ENCODE data around the gene AUP1.
"Not testable (repeated sequence)": the region's sequence is repeated elsewhere in the genome, so short reads cannot be mapped to it uniquely, and the experiment has no call there.

AUP1 gene

DNA sequence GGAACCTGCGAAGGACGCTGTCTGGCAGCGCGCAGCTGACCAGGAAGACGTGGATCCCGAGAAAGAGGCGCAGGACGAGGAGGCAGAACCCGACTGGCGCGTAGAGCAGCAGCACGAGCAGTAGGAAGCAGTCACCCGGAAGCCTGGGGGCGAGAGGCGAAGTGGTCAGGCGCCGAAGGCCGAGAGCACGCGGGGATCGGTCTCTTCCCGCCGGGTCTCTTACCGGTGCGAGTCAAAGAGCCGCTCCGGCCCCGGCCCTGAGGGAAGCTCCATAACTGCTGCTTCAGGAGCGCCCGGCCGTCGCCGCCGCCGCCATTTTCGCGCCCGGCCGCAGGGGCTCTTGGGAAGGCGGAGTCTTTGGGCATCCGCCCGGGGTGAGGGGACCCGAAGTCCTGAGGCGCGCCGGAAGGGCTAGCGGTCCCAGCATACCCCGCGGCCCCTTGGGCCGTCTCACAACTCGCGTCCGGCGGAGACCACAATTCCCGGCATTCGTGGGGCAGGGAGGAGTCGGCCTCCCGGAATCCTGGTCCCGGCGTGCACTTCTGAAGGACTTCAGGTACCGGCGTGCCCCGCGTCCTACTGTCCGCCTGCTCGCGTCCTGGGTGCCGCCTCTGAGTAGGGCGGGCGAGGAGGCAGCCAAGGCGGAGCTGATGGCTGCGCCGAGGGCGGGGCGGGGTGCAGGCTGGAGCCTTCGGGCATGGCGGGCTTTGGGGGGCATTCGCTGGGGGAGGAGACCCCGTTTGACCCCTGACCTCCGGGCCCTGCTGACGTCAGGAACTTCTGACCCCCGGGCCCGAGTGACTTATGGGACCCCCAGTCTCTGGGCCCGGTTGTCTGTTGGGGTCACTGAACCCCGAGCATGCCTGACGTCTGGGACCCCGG lies at the start of gene AUP1, which contains the start of gene HTRA2:
Gene AUP1, minus strand, starts transcription at position 350 of the 882 bp plus-strand sequence. Its CDS starts 77 bp downstream, at position 273.
Gene HTRA2, plus strand, starts transcription at position 577 of the 882 bp plus-strand sequence. Its CDS starts 74 bp downstream, at position 651.
- DNase-seq (ENCODE audit: low read depth), result peak; percentile 99

DNA sequence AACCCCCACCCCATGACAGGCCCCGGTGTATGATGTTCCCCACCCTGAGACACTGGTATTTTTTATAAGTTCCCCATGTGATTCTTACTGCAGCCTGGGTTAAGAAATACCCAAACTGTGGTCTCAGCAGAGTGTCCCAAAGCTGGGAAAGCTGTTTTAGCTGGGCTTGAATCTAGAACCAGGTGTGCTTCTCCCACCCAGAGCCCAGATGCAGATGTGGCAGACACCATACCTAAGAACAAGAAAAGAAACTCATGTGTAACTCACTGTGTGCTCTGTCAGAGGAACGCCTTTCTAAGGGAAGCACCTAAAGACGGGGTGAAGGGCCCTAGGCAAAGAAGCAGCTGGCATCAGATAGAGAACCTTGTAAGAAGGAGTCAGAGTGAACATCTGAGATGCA lies 48.9 kb upstream of the AUP1 start:
- DNase-seq (ENCODE audit: low read depth), result no peak

- peak; percentile 56 for DNase-seq (ENCODE audit: low read depth)
Observed at GRCh38 chr2:74577448-74577847, 47.9 kb upstream of the AUP1 start.

- peak; percentile 94 for DNase-seq (ENCODE audit: low read depth)
Observed at GRCh38 chr2:74576863-74577229, 47.3 kb upstream of the AUP1 start.

DNA sequence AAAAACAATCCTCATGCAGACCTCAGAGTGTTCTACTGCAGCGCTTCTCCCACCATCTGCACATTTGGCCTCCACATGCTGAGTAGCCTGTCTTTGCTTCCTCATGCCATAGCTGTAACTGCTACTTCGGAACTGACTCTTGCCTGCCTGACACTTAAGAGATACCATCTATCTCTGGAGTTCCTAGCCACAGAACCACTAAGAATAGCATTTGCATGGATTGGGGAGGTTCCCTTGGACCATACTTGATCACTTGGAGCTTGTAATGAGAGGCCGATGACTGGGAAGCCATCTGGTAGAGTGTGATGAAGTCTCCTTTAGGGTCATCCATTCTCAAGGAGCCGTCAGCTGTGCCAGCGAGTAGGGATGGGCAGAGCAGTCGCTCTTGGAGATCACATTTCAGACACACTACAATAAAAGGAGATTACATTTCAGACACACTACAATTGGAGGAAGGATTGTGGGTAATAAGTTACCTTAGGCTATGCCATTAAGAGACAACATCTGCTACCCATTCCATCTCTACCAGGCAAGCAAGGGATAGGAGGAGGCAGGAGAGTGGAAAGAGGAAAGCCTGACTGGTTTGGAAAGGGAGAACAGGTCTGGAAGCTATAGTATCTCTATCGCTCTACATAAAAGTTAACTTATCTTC lies 46.8 kb upstream of the AUP1 start:
- DNase-seq (ENCODE audit: low read depth), result peak; percentile 96

DNA sequence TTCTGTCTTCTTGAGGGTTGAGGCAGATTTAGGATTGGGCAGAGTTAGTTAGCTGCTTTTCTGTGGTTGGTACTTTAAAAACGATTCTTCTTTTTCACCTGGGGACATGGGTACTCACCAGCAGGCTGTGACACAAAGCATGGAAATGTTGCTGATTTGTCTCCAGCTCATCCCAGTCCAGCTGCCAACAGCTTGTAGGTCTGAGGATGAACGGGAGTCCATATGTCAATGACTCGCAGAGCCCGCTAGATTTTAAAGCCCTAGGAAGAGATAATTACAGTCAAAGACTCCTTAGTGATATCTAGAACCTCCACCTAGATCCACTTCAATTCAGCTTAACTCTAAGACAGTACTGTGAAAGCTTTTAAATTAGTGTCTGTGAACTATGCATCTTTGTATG lies 45.8 kb upstream of the AUP1 start:
- DNase-seq (ENCODE audit: low read depth), result peak; percentile 62

DNA sequence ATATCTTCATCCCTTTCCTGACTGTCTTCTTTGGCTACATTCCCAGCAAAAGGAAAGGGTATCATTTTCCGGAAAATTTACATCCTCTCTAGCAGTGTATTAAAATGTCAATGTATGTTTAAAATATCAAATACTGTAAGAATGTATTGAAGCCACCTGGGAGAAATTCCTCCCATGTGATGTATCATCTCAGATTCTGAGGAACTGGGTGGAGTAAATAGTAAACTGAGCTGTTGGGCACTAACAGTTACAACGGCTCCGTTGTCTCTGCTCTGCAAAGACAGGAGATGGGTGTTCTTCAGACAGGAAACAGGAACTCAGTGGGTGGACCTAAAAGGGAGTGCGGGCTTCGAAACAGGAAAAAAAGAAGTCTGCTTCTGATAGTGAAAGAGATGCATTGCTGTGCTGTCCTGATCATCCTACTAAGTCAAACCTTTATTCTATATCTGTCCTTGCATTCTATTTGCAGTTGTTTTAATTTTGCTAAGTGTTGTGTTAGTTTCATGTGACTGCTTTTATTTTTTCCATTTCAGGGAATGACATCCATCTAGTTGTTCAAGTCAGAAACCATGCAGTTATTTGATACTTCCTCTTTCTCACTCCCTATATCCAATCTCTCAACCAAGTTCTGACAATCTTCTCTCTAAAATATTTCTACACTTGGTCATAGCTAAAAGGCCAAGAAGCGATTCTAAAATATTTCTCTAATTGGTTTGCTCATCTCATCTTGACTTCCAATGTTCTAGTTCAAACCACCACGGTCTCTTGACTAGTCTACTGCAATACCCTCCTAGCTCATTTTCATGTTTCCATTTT lies 44.4 kb upstream of the AUP1 start:
- peak; percentile 90 for DNase-seq (ENCODE audit: low read depth)

DNA sequence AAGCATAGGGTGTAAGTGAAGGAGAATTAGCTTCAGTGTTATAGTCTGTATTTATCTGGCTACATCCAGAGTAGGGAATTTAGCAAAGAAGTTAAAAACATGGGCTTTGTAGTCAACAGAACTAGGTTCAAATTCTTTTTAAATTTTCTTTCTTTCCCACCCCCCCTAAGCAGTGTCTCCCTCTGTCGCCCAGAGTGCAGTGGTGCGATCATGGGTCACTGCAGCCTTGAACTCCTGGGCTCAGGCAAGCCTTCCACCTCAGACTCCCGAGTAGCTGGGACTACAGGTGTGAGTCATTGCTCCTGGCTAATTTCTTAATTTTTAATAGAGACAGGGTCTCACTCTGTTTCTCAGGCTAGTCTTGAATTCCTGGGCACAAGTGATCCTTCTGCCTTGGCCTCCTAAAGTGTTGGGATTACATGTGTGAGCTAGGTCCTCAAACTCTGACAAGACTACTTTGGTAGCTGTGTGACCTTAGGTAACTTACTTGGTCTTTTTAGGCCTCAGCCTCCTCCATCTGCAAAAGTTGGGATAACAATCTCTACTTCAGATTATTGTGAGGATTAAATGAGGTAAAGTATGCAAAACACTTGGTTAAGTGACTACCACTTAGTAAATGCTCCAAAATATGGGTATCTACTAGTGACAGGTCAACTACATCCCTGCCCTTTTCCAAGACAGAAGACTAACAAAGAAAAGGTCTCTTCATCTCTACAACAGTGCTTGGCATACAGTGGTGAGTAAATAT lies 42.8 kb upstream of the AUP1 start:
- no peak for DNase-seq (ENCODE audit: low read depth)

DNA sequence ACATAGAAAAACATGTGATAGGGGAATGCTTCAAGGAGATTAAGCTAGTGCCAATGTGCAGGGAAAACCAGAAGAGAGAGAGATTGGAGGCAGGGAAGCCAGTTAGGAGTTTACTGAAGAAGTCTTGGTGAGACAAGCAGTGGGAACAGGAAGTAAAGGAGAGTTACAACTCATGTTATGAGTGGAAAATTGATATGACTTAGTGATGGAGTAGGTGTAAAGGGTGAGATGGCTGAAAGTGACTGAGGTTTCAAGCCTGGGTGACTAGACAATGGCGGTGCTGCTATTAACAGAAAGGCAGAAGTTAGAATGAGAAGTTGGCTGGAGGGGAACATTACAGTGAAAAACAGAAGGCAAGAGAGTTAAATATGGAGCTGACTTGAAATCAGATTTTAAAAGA lies 41.6 kb upstream of the AUP1 start:
- no peak for DNase-seq (ENCODE audit: low read depth)

GRCh38 chr2:74569686-74570085 lies 40.2 kb upstream of the AUP1 start:
- DNase-seq (ENCODE audit: low read depth), result no peak

- DNase-seq (ENCODE audit: low read depth), result peak; percentile 93
Observed at GRCh38 chr2:74567881-74568280, 38.4 kb upstream of the AUP1 start.

DNA sequence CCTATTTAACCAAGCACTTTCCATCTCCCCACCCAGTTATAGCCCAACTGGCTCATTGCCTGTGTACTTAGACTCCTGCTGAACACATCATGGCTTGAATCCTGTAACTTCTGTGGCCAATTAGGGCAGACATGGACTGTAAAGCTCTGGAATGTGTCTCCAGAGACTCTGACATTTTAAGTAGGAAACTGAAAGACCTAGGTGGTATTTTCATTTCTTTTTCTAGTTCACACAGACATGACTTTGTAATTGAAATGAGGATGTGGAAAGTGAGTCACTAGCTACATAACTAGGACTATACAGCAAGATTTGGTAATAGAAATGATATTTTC lies 37.2 kb upstream of the AUP1 start:
- peak; percentile 99 for DNase-seq (ENCODE audit: low read depth)

DNA sequence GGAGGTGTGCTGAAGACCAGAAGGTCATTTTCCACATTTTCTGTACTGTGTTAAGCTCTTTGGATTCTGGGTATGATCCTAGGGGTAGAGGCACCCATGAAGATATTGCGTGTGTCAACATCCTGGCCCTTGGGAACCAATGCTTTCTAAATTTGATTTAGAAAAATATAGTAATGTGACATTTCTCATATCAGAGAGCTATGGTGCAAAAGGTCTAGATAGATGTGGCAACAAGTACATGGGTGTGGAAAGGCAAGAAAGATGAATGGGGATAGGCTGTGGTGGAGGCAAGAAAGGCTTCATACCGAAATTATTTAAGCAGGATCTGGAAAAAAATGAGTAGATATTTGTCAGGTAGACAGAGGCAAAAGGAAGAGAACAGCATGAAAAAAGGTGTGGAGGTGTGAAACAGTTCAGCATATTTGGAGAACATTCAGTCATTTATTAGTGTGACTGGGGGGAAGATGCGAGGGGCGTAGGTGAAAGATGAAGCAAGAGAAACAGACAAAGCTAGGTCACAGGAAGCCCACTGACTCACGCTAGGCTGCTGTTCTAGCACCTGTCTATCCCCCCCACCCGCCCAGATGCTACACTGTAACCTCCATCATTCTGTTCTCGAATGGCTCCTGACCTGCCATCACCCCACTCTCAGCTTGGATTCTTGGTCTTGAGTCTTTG lies 36.7 kb upstream of the AUP1 start:
- DNase-seq (ENCODE audit: low read depth), result no peak

DNA sequence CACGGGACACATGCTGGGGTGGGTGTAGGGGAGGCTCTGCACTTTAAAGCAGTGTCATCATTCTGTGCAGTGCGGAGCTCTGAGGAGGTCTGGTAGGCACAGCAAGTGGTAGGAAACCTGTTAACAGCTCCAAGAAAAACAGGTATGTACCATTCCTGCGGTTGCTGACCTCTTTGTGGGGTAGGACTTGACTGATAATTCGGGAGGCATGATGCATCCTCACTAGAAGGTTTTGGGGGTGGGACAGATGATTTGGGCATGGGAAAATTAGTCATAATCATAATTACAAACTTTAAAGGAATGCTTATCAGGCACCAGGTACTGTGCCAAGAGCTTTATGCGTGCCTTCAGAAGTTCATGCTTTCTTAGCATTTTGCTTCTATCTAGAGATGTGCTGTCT lies 34.7 kb upstream of the AUP1 start:
- peak; percentile 79 for DNase-seq (ENCODE audit: low read depth)

DNA sequence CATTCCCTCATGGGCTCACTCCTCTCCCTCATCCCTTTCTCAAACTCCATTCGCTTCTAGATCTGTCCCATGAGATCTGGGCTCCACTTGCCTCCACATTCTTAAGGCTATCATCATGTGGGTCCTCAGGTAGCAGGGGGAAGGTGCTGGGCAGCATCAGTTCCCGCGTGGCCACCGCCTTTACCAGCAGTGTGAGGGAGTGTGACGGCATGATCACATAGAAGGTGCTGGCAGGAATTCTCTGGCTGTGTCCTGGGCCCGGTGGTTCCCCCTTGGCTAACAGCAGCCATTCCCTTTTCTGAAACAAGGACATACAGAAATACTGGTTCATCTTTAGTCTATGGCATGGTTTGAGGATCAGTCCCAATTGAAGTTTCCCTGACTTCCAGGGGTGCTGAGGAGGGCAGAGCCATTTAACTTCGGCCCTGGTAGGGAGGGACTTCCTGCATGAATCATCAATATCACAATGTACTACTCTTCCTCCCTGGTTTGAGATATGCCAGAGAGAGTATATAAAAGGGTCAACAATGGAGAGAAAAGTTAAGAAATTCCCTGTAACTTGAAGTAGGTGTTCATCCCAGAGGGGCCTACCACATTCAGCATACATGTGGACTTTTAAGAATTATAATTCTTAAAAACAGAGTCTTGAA lies 32.7 kb upstream of the AUP1 start:
- peak; percentile 24 for DNase-seq (ENCODE audit: low read depth)

GRCh38 chr2:74561022-74561421 lies 31.5 kb upstream of the AUP1 start:
- not testable (repeated sequence) for DNase-seq (ENCODE audit: low read depth)

GRCh38 chr2:74560591-74560990 lies 31.1 kb upstream of the AUP1 start:
- peak; percentile 10 for DNase-seq (ENCODE audit: low read depth)

DNA sequence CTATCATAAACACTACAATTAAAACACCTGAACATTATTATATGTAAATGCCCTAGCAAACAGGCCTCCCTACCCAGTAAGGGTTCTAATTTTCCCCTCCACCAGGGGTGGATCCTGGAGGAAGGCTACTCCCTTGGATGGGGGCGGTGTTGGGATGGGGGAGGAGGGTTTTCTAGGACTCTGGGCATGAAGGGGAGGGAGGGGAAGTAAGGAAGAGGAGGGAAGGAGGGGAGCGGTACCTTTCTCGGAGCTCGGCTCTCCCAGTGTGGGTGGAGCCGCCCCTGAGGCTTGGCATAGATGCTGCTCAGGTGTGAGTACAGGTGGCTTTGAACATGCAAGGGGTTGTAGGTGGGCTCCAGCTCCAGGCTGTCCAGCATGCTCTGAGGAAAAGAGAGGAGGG lies 30.4 kb upstream of the AUP1 start:
- DNase-seq (ENCODE audit: low read depth), result no peak

GRCh38 chr2:74558284-74559230 lies 29.1 kb upstream of the AUP1 start:
- DNase-seq (ENCODE audit: low read depth), result no peak
